Measurements from ENCODE around the gene RNF214.

DNA sequence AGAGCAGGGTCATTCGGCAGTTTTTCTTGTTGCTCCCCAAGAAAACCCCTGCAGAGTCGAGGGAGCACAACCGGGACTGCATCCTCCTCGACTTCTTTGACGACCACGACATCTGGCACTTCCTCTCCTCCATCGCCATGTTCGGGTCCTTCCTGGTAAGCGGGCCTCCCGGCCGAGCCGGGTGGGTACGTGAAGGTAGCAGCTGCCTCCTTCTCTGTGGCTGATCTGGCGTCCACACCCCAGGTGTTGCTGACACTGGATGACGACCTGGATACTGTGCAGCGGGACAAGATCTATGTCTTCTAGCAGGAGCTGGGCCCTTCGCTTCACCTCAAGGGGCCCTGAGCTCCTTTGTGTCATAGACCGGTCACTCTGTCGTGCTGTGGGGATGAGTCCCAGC lies 36.7 kb upstream of the RNF214 start:
- peak; percentile 4 for TF ChIP-seq POLR2A (IDR thresholded peaks at IDR 0.05; ENCODE audit: low read length)
- TF ChIP-seq GATA1 (IDR thresholded peaks at IDR 0.05; ENCODE audit: low read depth, low read length), result no peak
